Osteocyte (in vitro differentiated cells): ENCODE measurements around the gene ARHGAP6. TPM values are rescaled to one million over a fixed set of nuclear protein-coding genes. Genes with fewer than 3 reads are reported as not detected.

Source experiments
- DNase-seq: peaks from one replicate; pipeline ENCODE4 v3.0.0; 2021; ENCODE audit warnings: mixed read lengths; ENCODE audit not compliant: unreplicated experiment; ENCODE audit errors: extremely low spot score
- H3K27ac Mint-ChIP-seq: one replicate; pipeline ENCODE4 v1.8.0; 2021; ENCODE audit warnings: mild to moderate bottlenecking, mixed read lengths; ENCODE audit not compliant: unreplicated experiment
- H3K27me3 Mint-ChIP-seq: one replicate; pipeline ENCODE4 v1.8.0; 2021; ENCODE audit warnings: mixed read lengths; ENCODE audit not compliant: unreplicated experiment
- H3K36me3 Mint-ChIP-seq: one replicate; pipeline ENCODE4 v1.8.0; 2021; ENCODE audit warnings: mixed read lengths; ENCODE audit not compliant: unreplicated experiment
- H3K4me1 Mint-ChIP-seq: one replicate; pipeline ENCODE4 v1.8.0; 2021; ENCODE audit warnings: mixed read lengths; ENCODE audit not compliant: unreplicated experiment
- H3K4me3 Mint-ChIP-seq: one replicate; pipeline ENCODE4 v1.8.0; 2021; ENCODE audit warnings: mild to moderate bottlenecking, moderate library complexity, mixed read lengths; ENCODE audit not compliant: unreplicated experiment
- H3K9me3 Mint-ChIP-seq: one replicate; pipeline ENCODE4 v1.8.0; 2021; ENCODE audit warnings: mixed read lengths; ENCODE audit not compliant: unreplicated experiment
- total RNA-seq: library from RNA; stranded (reverse); gene quantifications from 2 replicates; pipeline ENCODE4 v1.2.1, GENCODE V29; 2021
- TF ChIP-seq, protein P1 (sequence below): fragments of 200-600 bp; sonication (generic); IDR thresholded peaks from 2 replicates; pipeline ENCODE4 v1.5.0; 2021; ENCODE audit warnings: antibody characterized with exemption, mild to moderate bottlenecking, moderate library complexity

Gene ARHGAP6
- total RNA-seq, 1 donor from 2014 or later, result 3.5 TPM

DNA sequence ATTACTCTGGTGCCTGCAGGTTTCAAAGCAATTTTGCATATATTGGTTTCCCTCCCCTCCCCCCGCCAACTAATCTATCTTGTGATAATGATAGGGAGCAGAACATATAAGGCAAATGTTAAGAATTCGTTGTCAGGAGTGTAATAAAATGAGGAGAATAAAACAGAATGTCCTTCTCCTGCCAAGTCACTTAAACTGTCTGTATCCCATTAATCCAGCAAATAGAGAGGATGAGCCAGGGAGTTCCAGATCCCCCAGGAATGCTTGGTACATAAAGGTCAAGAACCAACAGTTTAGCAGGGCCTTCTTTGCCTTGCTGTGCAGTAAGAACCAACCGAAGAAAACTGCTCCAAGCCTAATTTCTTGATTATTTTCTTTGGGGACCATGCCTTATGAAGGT is 231.1 kb downstream of the ARHGAP6 start:
- no peaks in the 10 kb centered on the region for H3K36me3 Mint-ChIP-seq
- peaks cover 11% of the 10 kb centered on the region for H3K9me3 Mint-ChIP-seq
- no peak overlapping the region for H3K27ac Mint-ChIP-seq
- no peaks in the 10 kb centered on the region for H3K27me3 Mint-ChIP-seq
- peaks cover 34% of the 10 kb centered on the region for H3K4me1 Mint-ChIP-seq
- H3K4me3 Mint-ChIP-seq, result no peak overlapping the region
- DNase-seq, result no peak
- TF ChIP-seq, protein P1, sequence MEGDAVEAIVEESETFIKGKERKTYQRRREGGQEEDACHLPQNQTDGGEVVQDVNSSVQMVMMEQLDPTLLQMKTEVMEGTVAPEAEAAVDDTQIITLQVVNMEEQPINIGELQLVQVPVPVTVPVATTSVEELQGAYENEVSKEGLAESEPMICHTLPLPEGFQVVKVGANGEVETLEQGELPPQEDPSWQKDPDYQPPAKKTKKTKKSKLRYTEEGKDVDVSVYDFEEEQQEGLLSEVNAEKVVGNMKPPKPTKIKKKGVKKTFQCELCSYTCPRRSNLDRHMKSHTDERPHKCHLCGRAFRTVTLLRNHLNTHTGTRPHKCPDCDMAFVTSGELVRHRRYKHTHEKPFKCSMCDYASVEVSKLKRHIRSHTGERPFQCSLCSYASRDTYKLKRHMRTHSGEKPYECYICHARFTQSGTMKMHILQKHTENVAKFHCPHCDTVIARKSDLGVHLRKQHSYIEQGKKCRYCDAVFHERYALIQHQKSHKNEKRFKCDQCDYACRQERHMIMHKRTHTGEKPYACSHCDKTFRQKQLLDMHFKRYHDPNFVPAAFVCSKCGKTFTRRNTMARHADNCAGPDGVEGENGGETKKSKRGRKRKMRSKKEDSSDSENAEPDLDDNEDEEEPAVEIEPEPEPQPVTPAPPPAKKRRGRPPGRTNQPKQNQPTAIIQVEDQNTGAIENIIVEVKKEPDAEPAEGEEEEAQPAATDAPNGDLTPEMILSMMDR, result no peak

DNA sequence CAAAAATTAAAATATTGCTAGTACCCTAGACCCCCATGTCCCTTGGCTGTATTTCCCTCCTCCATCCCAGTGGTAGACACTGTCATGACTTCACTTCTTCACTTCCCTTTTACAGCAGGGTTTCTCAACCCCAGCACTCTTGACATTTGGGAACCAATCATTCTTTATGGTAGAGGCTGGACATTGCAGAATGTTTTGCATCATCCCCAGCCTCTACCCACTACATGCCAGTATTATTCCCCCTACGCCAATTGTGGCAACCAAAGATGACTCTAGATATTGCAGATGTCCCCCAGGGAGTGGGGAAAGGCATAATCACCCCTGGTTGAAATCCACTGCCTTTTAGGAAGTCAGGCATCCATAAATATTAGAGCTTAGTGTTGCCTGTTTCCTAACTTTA is 233.9 kb downstream of the ARHGAP6 start:
- Mint-ChIP-seq H3K9me3 (peaks cover 11% of the 10 kb centered on the region), H3K4me1 (peaks cover 7% of the 10 kb centered on the region), H3K27me3 (no peaks in the 10 kb centered on the region), H3K27ac (no peak overlapping the region), H3K4me3 (no peak overlapping the region), H3K36me3 (no peaks in the 10 kb centered on the region)
- TF ChIP-seq, protein P1, result no peak
- DNase-seq, result no peak

DNA sequence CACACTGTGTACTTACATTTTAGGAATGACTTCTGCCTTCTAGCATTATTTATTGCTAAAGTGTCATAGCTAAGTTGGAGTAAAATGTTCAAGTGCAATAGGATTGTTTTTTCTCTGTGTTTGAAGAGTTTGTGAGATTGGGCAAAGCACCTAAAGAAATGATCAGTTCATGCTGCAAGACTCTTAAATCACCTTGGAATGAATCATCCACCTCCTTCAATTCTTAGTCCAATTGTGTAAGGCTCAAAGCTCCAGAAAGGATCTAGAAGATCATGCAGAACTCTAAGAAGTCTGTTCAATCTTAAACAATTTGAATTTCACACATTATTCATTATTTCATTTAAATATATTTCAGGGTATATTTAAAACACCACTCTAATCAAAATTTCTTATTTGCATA is 235.4 kb downstream of the ARHGAP6 start:
- TF ChIP-seq, protein P1, result no peak
- peaks cover 5% of the 10 kb centered on the region for H3K4me1 Mint-ChIP-seq
- no peak for DNase-seq
- no peak overlapping the region for H3K27ac Mint-ChIP-seq
- H3K4me3 Mint-ChIP-seq, result no peak overlapping the region
- H3K36me3 Mint-ChIP-seq, result no peaks in the 10 kb centered on the region
- peaks cover 5% of the 10 kb centered on the region for H3K9me3 Mint-ChIP-seq
- no peaks in the 10 kb centered on the region for H3K27me3 Mint-ChIP-seq

DNA sequence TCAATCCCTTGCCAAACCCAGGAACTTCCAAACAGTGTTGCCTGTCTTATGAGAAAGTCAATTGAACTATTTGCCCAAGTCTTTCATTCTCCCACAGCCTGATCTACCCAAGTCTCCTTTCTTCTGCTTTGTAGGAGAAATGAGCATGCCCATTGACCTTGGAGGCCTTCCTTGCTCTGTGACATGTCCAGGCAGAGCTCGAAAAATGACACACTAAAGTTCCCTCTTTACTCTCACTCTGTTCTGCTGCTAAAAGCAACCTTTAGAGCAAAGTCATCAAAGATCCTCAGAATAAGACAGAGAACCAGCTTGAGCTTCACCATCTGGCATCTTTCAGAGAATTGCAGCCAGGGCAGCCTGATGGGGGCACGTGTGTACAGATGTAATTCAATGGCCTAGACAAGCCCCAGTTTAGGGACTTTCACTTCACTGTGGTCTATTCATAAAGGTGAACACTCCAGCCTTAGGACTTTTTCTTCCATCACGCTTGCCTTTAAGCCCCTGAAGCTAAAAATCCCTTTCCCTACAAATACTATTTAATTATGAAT is 236.1 kb downstream of the ARHGAP6 start:
- TF ChIP-seq, protein P1, result no peak
- Mint-ChIP-seq H3K27ac (no peak overlapping the region), H3K36me3 (no peaks in the 10 kb centered on the region), H3K4me1 (peaks cover 5% of the 10 kb centered on the region), H3K27me3 (no peaks in the 10 kb centered on the region), H3K4me3 (no peak overlapping the region), H3K9me3 (peaks cover 9% of the 10 kb centered on the region)
- DNase-seq, result no peak

DNA sequence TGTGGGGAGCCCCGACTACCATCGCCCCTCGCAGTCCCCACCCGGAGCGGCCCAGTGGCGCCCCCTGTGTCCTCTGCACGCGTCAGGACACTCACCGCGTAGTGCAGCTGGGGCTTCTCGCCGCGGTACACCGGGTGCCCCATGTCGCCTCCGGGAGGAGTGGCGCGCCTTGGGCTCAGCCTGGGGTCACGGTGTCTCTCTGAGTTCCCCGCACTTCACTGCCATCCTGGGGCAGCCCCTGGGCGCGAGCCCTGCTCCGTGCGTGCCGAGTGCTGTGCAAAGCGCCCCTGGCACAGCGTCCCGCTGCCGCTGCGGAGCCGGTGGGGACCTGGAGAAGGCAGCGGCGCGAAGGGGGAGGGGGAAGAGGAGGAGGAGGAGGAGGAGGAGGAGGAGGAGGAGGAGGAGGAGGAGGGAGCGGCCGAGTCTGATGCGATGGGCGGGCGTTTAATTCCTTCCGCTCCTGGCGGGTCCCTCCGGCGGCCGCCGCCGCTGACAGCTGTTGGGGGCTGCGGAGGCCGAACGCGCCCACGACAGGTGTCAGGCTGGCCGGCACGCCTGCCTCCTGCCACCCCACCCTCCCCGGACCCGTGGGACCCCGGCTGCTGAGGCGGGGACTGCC is 238.2 kb downstream of the ARHGAP6 start:
- no peaks in the 10 kb centered on the region for H3K27me3 Mint-ChIP-seq
- H3K9me3 Mint-ChIP-seq, result peaks cover 17% of the 10 kb centered on the region
- peak overlapping the region; percentile 27 for H3K27ac Mint-ChIP-seq
- H3K36me3 Mint-ChIP-seq, result no peaks in the 10 kb centered on the region
- peaks cover 9% of the 10 kb centered on the region for H3K4me1 Mint-ChIP-seq
- no peak for DNase-seq
- TF ChIP-seq, protein P1, result peak; percentile 31
- peak overlapping the region; percentile 41 for H3K4me3 Mint-ChIP-seq
